H1 (cell line): Measurements from ENCODE around the gene RPL19. TPM values are rescaled to one million over a fixed set of nuclear protein-coding genes. Genes with fewer than 3 reads are reported as not detected.

Experiments used
- CTCF ChIA-PET: fragments of 300-600 bp; sonication (Branson Sonifier 250); formaldehyde crosslinking; loops from one replicate; lab custom pipeline; 2021; ENCODE audit not compliant: partially characterized antibody; lab: Charles Lee
- POLR2A ChIA-PET: fragments of 300-600 bp; sonication (Branson Sonifier 250); formaldehyde crosslinking; loops from one replicate; lab custom pipeline; 2021; ENCODE audit warnings: inconsistent platforms; ENCODE audit not compliant: partially characterized antibody; lab: Charles Lee
- DNase-seq, 2 experiments: peaks; one replicate each; pipeline versions ENCODE4 v3.0.0 to v3.0.0-alpha.2; 2010 to 2022; ENCODE audit warnings: low spot score in 2 of 2, low read depth in 1 of 2, mixed read lengths in 1 of 2
- FAIRE-seq: peaks from 2 replicates; lab custom pipeline; 2011; peaks lifted over from hg19 to GRCh38; lab: Jason Lieb, UNC
- H2AFZ ChIP-seq: 2 replicates; pipeline ENCODE4 v1.8.1; 2012; ENCODE audit warnings: low read length, inconsistent platforms
- H2AK5ac ChIP-seq: 2 replicates; pipeline ENCODE4 v1.6.1; 2013; ENCODE audit warnings: low read depth, low read length
- H2BK120ac ChIP-seq: replicated peaks from 2 replicates; pipeline ENCODE3; 2013; ENCODE audit warnings: low read depth, low read length, inconsistent platforms
- H2BK12ac ChIP-seq: 2 replicates; pipeline ENCODE4 v1.6.1; 2013; ENCODE audit warnings: low read depth, low read length
- H2BK15ac ChIP-seq: 2 replicates; pipeline ENCODE4 v1.6.1; 2013; ENCODE audit warnings: low read length
- H2BK20ac ChIP-seq: 2 replicates; pipeline ENCODE4 v1.6.1; 2013; ENCODE audit warnings: low read length
- H2BK5ac ChIP-seq: 2 replicates; pipeline ENCODE4 v1.6.1; 2013; ENCODE audit warnings: low read depth, low read length
- H3K14ac ChIP-seq: 2 replicates; pipeline ENCODE4 v1.6.1; 2013; ENCODE audit warnings: inconsistent platforms; ENCODE audit not compliant: insufficient read length
- H3K18ac ChIP-seq: 2 replicates; pipeline ENCODE4 v1.6.1; 2013; ENCODE audit warnings: low read length; ENCODE audit errors: extremely low read depth
- H3K23ac ChIP-seq: 2 replicates; pipeline ENCODE4 v1.6.1; 2013; ENCODE audit warnings: inconsistent platforms; ENCODE audit not compliant: insufficient read length
- H3K23me2 ChIP-seq: 2 replicates; pipeline ENCODE4 v1.6.1; 2013; ENCODE audit warnings: low read depth, low read length
- H3K27ac ChIP-seq: 2 replicates; pipeline ENCODE4 v1.6.1; 2011; ENCODE audit warnings: low read depth, low read length, inconsistent platforms
- H3K27me3 ChIP-seq, 4 experiments: replicated peaks in 1 of 4; 1 replicate in 1 of 4; 2 replicates in 3 of 4; pipeline versions ENCODE4 v1.6.1 to v1.8.1; 2011 to 2013; ENCODE audit warnings: low read length in 3 of 4, mild to moderate bottlenecking in 3 of 4, inconsistent platforms in 2 of 4, mixed read lengths in 2 of 4, moderate library complexity in 1 of 4; ENCODE audit not compliant: control insufficient read depth in 3 of 4, insufficient read depth in 3 of 4; ENCODE audit errors: extremely low read depth in 1 of 4
- H3K36me3 ChIP-seq, 4 experiments: 2 replicates each; pipeline versions ENCODE4 v1.6.1 to v1.8.1; 2011 to 2013; ENCODE audit warnings: mild to moderate bottlenecking in 4 of 4, low read length in 3 of 4, moderate library complexity in 2 of 4, control low read depth in 1 of 4, inconsistent platforms in 1 of 4; ENCODE audit not compliant: insufficient read depth in 4 of 4, control insufficient read depth in 2 of 4
- H3K4ac ChIP-seq: replicated peaks from 2 replicates; pipeline ENCODE3; 2013; ENCODE audit warnings: low read length, low read depth, mixed read lengths, inconsistent platforms; ENCODE audit not compliant: insufficient read length
- H3K4me1 ChIP-seq, 4 experiments: replicated peaks in 1 of 4; 1 replicate in 1 of 4; 2 replicates in 3 of 4; pipeline versions ENCODE4 v1.6.1 to v1.8.1; 2011 to 2013; ENCODE audit warnings: low read length in 3 of 4, inconsistent platforms in 2 of 4, mixed read lengths in 1 of 4; ENCODE audit not compliant: insufficient read depth in 4 of 4, control insufficient read depth in 3 of 4
- H3K4me2 ChIP-seq, 2 experiments: 2 replicates each; pipeline versions ENCODE4 v1.6.1 to v1.8.1; 2011 to 2013; ENCODE audit warnings: low read depth in 2 of 2, low read length in 2 of 2, control low read depth in 1 of 2, inconsistent platforms in 1 of 2, mild to moderate bottlenecking in 1 of 2; ENCODE audit not compliant: insufficient read depth in 1 of 2
- H3K4me3 ChIP-seq, 4 experiments: fragments of 200-600, 300-600 bp in 1 of 4; sonication (generic), shearing (Covaris generic), sonication (Bioruptor Twin) in 1 of 4; 2 replicates each; pipeline versions ENCODE4 v1.5.1 to v1.8.1; 2011 to 2016; ENCODE audit warnings: low read length in 4 of 4, low read depth in 3 of 4, control low read depth in 2 of 4, inconsistent platforms in 2 of 4, mild to moderate bottlenecking in 2 of 4, mixed read lengths in 1 of 4, moderate library complexity in 1 of 4; ENCODE audit not compliant: insufficient read depth in 2 of 4; ENCODE audit errors: extremely low read depth in 1 of 4
- H3K56ac ChIP-seq: replicated peaks from 2 replicates; pipeline ENCODE3; 2013; ENCODE audit warnings: low read depth, mild to moderate bottlenecking, mixed read lengths, low read length, inconsistent platforms; ENCODE audit not compliant: insufficient read length
- H3K79me1 ChIP-seq: 2 replicates; pipeline ENCODE4 v1.6.1; 2013; ENCODE audit warnings: low read depth, low read length, control low read depth
- H3K79me2 ChIP-seq, 2 experiments: 2 replicates each; pipeline versions ENCODE4 v1.6.1 to v1.8.1; 2012 to 2013; ENCODE audit warnings: low read length in 2 of 2, mild to moderate bottlenecking in 2 of 2, inconsistent platforms in 1 of 2; ENCODE audit not compliant: insufficient read depth in 2 of 2, control insufficient read depth in 1 of 2
- H3K9ac ChIP-seq, 4 experiments: replicated peaks in 1 of 4; 1 replicate in 1 of 4; 2 replicates in 3 of 4; pipeline versions ENCODE4 v1.6.1 to v1.8.1; 2011 to 2013; ENCODE audit warnings: low read depth in 3 of 4, low read length in 3 of 4, control low read depth in 2 of 4, mild to moderate bottlenecking in 2 of 4, moderate library complexity in 2 of 4, inconsistent platforms in 1 of 4; ENCODE audit errors: extremely low read depth in 1 of 4
- H3K9me3 ChIP-seq, 2 experiments: 2 replicates each; pipeline versions ENCODE4 v1.6.1 to v1.8.1; 2012 to 2013; ENCODE audit warnings: mild to moderate bottlenecking in 2 of 2, moderate library complexity in 2 of 2, control low read depth in 1 of 2, inconsistent platforms in 1 of 2, low read depth in 1 of 2, low read length in 1 of 2, mixed read lengths in 1 of 2; ENCODE audit not compliant: insufficient read depth in 2 of 2
- H4K20me1 ChIP-seq, 2 experiments: replicated peaks in 1 of 2; 2 replicates each; pipeline versions ENCODE3 to v1.8.1; 2011 to 2013; ENCODE audit warnings: inconsistent platforms in 2 of 2, low read length in 2 of 2, mild to moderate bottlenecking in 1 of 2; ENCODE audit not compliant: insufficient read depth in 2 of 2, control insufficient read depth in 1 of 2
- H4K5ac ChIP-seq: 2 replicates; pipeline ENCODE4 v1.6.1; 2013; ENCODE audit warnings: low read length, low read depth, mixed read lengths, inconsistent platforms; ENCODE audit not compliant: insufficient read length
- H4K8ac ChIP-seq: 2 replicates; pipeline ENCODE4 v1.8.0; 2013; ENCODE audit warnings: mild to moderate bottlenecking, moderate library complexity, low read length, inconsistent platforms; ENCODE audit not compliant: insufficient read depth; ENCODE audit errors: extremely low read depth
- H4K91ac ChIP-seq: replicated peaks from 2 replicates; pipeline ENCODE3; 2013; ENCODE audit warnings: low read length, mixed read lengths, inconsistent platforms; ENCODE audit not compliant: insufficient read length
- ASH2L ChIP-seq: fragments of 200-600, 300-600 bp; sonication (generic); IDR thresholded peaks from one replicate; pipeline ENCODE4 v1.7.1; 2017; ENCODE audit warnings: low read length
- CREB1 ChIP-seq: IDR thresholded peaks from 2 replicates; pipeline ENCODE4 v1.6.1; 2012; ENCODE audit warnings: inconsistent platforms
- HDAC2 ChIP-seq, 2 experiments: fragments of 300-600 bp in 1 of 2; sonication (generic) in 1 of 2; IDR thresholded peaks; 2 replicates each; pipeline ENCODE4 v1.6.1; 2011 to 2012; ENCODE audit warnings: low read depth in 2 of 2, low read length in 2 of 2, mild to moderate bottlenecking in 2 of 2, moderate library complexity in 2 of 2, borderline replicate concordance in 1 of 2, inconsistent platforms in 1 of 2
- KDM1A ChIP-seq: fragments of 200-600, 300-600 bp; sonication (generic); IDR thresholded peaks from 2 replicates; pipeline ENCODE4 v1.7.1; 2016; ENCODE audit warnings: mild to moderate bottlenecking, low read length, borderline replicate concordance
- MAFK ChIP-seq: IDR thresholded peaks from 2 replicates; pipeline ENCODE4 v1.6.1; 2012; ENCODE audit warnings: low read depth, mild to moderate bottlenecking, improper control_type of control experiment, low read length
- NRF1 ChIP-seq: IDR thresholded peaks from 2 replicates; pipeline ENCODE4 v1.6.1; 2011; ENCODE audit warnings: mild to moderate bottlenecking, low read depth, low read length, improper control_type of control experiment
- RFX5 ChIP-seq: IDR thresholded peaks from 2 replicates; pipeline ENCODE4 v1.6.1; 2011; ENCODE audit warnings: low read depth, low read length, improper control_type of control experiment, borderline replicate concordance
- RNF2 ChIP-seq: fragments of 200-900, 300-1000 bp; sonication (generic); IDR thresholded peaks from 2 replicates; pipeline ENCODE4 v1.7.1; 2016; ENCODE audit warnings: borderline replicate concordance, low read depth, mild to moderate bottlenecking, antibody characterized with exemption, low read length; ENCODE audit not compliant: poor library complexity, severe bottlenecking; ENCODE audit errors: missing control alignments
- RXRA ChIP-seq: IDR thresholded peaks from 2 replicates; pipeline ENCODE4 v1.6.1; 2011; ENCODE audit warnings: low read depth, mild to moderate bottlenecking, low read length, moderate library complexity; ENCODE audit not compliant: insufficient read depth
- TCF12 ChIP-seq: IDR thresholded peaks from 2 replicates; pipeline ENCODE4 v1.6.1; 2011; ENCODE audit warnings: low read depth, mild to moderate bottlenecking, low read length
- WGBS, 2 experiments: shearing (Covaris generic) in 1 of 2; methylation state at CpG; one replicate each; pipeline versions ENCODE4 v1.1.6 to v1.1.7; 2013 to 2015; ENCODE audit warnings: low lambda C conversion rate in 2 of 2, mixed read lengths in 2 of 2, inconsistent platforms in 1 of 2, low coverage in 1 of 2, missing lambda C conversion rate in 1 of 2; ENCODE audit not compliant: insufficient replicate concordance in 2 of 2, insufficient coverage in 1 of 2, insufficient read length in 1 of 2; ENCODE audit errors: extremely low coverage in 1 of 2, missing lambda C conversion rate in 1 of 2; 5-methylcytosine and 5-hydroxymethylcytosine counted together
- polyA plus RNA-seq, 7 experiments: library from polyadenylated mRNA; depleted of rRNA in 3 of 7; stranded (reverse) in 5 of 7; unstranded in 2 of 7; fragments of >200 nt in 5 of 7; fragments of 200-250 nt in 2 of 7; gene quantifications; 1 replicate in 5 of 7; 2 replicates in 1 of 7; 4 replicates in 1 of 7; pipeline versions ENCODE4 v1.2.1 to v1.2.3, GENCODE V29; 2011 to 2013; ENCODE audit warnings: missing spikeins in 2 of 7, mixed read lengths in 2 of 7
- total RNA-seq: library from RNA; stranded (reverse); fragmentation: NEBNext Ultra II Directional; extraction: Animal tissue kit (Norgen Biotek cat#: 25700); gene quantifications from 2 replicates; pipeline ENCODE4 v1.2.1, GENCODE V29; 2021
- TF ChIP-seq, protein P1 (sequence below): IDR thresholded peaks from 2 replicates; pipeline ENCODE4 v1.6.1; 2011; ENCODE audit warnings: low read length, improper control_type of control experiment

RPL19 gene
- total and polyA plus RNA-seq, 2 of the 8 experiments (the other 6 are each of a cell fraction or from before 2014, with no cell fraction given) = 2,108 to 2,182 TPM

DNA sequence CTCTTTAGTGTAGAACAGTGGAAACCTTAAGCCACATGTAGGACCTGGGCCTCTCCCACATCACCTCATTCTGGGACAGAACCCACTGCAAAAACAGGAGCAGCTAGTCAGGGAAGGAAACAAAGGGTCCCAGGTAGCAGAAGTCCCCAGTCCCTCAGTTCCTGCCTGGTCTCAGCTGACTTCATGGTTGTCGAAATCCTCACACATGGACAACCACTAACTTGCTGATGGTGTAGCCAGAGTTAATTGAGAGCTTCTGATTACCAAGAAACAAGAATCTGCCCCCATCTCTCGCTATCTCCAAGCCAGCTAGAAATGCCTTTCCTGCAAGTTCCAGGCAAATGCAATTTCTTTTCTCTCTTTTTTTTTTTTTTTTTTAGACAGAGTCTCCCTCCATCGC is 30.6 kb upstream of the RPL19 start:
- Histone ChIP-seq H3K36me3 (no peaks in the 10 kb centered on the region), H2BK5ac (no peak overlapping the region), H4K20me1 (no peaks in the 10 kb centered on the region), H3K23me2 (peaks cover 12% of the 10 kb centered on the region; the same call in 1 of the 2 replicates), H4K91ac (no peak overlapping the region), H2BK120ac (no peak overlapping the region), H3K27ac (no peak overlapping the region), H3K4me1 (peaks cover 0 to 14% (median 11%) of the 10 kb centered on the region in 4 experiments; a peak in 6 of 7 replicates), H2BK12ac (no peak overlapping the region), H3K4me2 (no peak overlapping the region), H2AFZ (no peak overlapping the region), H3K9ac (no peak overlapping the region), H3K9me3 (no peaks in the 10 kb centered on the region), H3K4me3 (no peak overlapping the region), H3K23ac (no peak overlapping the region), H4K8ac (no peak overlapping the region), H3K79me1 (no peaks in the 10 kb centered on the region), H4K5ac (no peak overlapping the region), H2BK15ac (no peak overlapping the region), H2BK20ac (no peak overlapping the region), H3K14ac (no peak overlapping the region), H2AK5ac (no peak overlapping the region), H3K18ac (no peak overlapping the region), H3K56ac (no peak overlapping the region), H3K27me3 (peaks cover 14 to 31% (median 25%) of the 10 kb centered on the region in 4 experiments), H3K4ac (no peak overlapping the region), H3K79me2 (no peaks in the 10 kb centered on the region)
- 90% methylated on average over 3 of the region's 3 CpGs; no CpG with 5 or more reads in 1 of the 2 experiments for WGBS, 2 experiments
- CTCF ChIA-PET = interaction anchor here (0.7 to 7.4 kb wide), 10 partner anchors 16 to 246 kb away, joined by 3 to 63 read pairs (median 6); partner anchors contain the start of gene PLXDC1
- POLR2A ChIA-PET = interaction anchor here (0.6 to 0.8 kb wide), 2 partner anchors 30 to 1657 kb away, joined by 3 read pairs; partner anchors contain the start of gene RPL19
- FAIRE-seq = no peak
- no peak for DNase-seq
- TF ChIP-seq RNF2 = no peak
- TF ChIP-seq MAFK = no peak
- no peak for TF ChIP-seq RXRA
- TF ChIP-seq KDM1A = no peak
- TF ChIP-seq NRF1 = no peak
- no peak for TF ChIP-seq HDAC2 (IDR thresholded peaks at IDR 0.05; ENCODE audit: borderline replicate concordance in 1 of 2, low read depth in 2 of 2, low read length in 2 of 2)
- TF ChIP-seq CREB1 = no peak
- no peak for TF ChIP-seq RFX5
- TF ChIP-seq ASH2L = no peak
- TF ChIP-seq TCF12 = no peak
- TF ChIP-seq, protein P1, sequence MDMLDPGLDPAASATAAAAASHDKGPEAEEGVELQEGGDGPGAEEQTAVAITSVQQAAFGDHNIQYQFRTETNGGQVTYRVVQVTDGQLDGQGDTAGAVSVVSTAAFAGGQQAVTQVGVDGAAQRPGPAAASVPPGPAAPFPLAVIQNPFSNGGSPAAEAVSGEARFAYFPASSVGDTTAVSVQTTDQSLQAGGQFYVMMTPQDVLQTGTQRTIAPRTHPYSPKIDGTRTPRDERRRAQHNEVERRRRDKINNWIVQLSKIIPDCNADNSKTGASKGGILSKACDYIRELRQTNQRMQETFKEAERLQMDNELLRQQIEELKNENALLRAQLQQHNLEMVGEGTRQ = no peak
